ENCODE data around the gene PTGDS.

The PTGDS gene

DNA sequence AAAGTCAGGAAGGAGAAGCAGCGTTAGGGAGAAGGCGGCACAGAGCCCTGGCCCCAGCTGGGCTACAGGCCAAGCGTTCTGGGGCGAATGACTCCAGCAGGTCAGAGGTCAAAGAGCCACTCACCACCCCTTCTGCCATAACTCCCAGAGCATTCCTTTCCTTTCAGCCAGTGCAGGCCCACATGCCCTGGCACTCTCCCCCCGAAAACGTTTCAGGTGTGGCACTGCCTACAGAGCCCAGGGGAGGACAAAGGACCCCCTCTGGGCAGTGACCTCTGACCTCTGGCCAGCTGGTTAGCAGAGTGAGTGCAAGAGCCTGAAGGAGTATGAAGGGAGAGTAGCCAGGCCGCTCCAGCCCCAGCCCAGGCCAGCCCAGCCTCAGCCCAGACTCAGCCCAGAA lies 45.9 kb downstream of the PTGDS start:
- H3K9me3 ChIP-seq (ENCODE audit: insufficient read depth, low read length): no peaks in the 10 kb centered on the region
- H4K20me1 ChIP-seq (ENCODE audit: insufficient read depth, low read length): no peaks in the 10 kb centered on the region
- no peak overlapping the region for H3K4me3 ChIP-seq (ENCODE audit: low read length)
- H3K9ac ChIP-seq (ENCODE audit: low read length): no peak overlapping the region
- H3K27me3 ChIP-seq (ENCODE audit: low read depth, low read length): peaks cover 6% of the 10 kb centered on the region
- no peak overlapping the region for H3K27ac ChIP-seq (ENCODE audit: low read length)
- no peaks in the 10 kb centered on the region for H3K79me2 ChIP-seq (ENCODE audit: low read length)
- TF ChIP-seq, protein P1, sequence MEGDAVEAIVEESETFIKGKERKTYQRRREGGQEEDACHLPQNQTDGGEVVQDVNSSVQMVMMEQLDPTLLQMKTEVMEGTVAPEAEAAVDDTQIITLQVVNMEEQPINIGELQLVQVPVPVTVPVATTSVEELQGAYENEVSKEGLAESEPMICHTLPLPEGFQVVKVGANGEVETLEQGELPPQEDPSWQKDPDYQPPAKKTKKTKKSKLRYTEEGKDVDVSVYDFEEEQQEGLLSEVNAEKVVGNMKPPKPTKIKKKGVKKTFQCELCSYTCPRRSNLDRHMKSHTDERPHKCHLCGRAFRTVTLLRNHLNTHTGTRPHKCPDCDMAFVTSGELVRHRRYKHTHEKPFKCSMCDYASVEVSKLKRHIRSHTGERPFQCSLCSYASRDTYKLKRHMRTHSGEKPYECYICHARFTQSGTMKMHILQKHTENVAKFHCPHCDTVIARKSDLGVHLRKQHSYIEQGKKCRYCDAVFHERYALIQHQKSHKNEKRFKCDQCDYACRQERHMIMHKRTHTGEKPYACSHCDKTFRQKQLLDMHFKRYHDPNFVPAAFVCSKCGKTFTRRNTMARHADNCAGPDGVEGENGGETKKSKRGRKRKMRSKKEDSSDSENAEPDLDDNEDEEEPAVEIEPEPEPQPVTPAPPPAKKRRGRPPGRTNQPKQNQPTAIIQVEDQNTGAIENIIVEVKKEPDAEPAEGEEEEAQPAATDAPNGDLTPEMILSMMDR (IDR thresholded peaks at IDR 0.05; ENCODE audit: low read depth, low read length): no peak
- TF ChIP-seq EZH2phosphoT487 (IDR thresholded peaks at IDR 0.05; ENCODE audit: low read depth): no peak
- no peaks in the 10 kb centered on the region for H3K36me3 ChIP-seq (replicated peaks; ENCODE audit: low read depth, low read length)
- H3K4me1 ChIP-seq (ENCODE audit: low read length): peaks cover 10% of the 10 kb centered on the region; the same call in 1 of the 2 replicates
- H2AFZ ChIP-seq (ENCODE audit: low read depth, low read length): no peak overlapping the region
- no peak overlapping the region for H3K4me2 ChIP-seq (ENCODE audit: low read length)

DNA sequence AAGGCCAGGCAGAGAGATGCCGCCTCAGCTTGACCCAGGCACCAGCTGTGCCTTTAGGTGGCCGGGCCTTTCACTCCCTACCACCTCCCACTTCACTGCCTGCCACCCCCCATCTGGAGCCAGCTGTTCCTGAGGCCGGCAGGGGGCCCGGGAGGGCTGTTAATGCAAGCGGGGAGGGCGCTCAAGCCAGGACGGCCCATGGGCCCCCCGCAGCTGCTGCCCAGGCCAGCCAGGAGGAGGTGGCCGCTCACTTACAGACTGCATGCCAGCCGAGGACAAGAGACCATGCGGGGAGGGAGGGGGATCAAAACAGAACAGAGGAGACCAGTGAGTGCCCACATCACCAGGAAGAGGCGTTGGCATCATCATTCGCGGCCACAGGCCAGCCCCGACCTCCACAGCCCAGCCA lies 46.3 kb downstream of the PTGDS start:
- Histone ChIP-seq H4K20me1 (ENCODE audit: insufficient read depth, low read length) (no peaks in the 10 kb centered on the region), H3K9me3 (ENCODE audit: insufficient read depth, low read length) (no peaks in the 10 kb centered on the region), H3K4me1 (ENCODE audit: low read length) (peaks cover 10% of the 10 kb centered on the region; the same call in 1 of the 2 replicates), H3K27me3 (ENCODE audit: low read depth, low read length) (peaks cover 6% of the 10 kb centered on the region), H3K4me3 (ENCODE audit: low read length) (no peak overlapping the region), H3K79me2 (ENCODE audit: low read length) (no peaks in the 10 kb centered on the region), H3K36me3 (replicated peaks; ENCODE audit: low read depth, low read length) (no peaks in the 10 kb centered on the region), H3K9ac (ENCODE audit: low read length) (no peak overlapping the region), H3K4me2 (ENCODE audit: low read length) (no peak overlapping the region), H3K27ac (ENCODE audit: low read length) (no peak overlapping the region), H2AFZ (ENCODE audit: low read depth, low read length) (no peak overlapping the region)
- TF ChIP-seq, protein P1 (IDR thresholded peaks at IDR 0.05; ENCODE audit: low read depth, low read length): no peak
- TF ChIP-seq EZH2phosphoT487 (IDR thresholded peaks at IDR 0.05; ENCODE audit: low read depth): no peak

DNA sequence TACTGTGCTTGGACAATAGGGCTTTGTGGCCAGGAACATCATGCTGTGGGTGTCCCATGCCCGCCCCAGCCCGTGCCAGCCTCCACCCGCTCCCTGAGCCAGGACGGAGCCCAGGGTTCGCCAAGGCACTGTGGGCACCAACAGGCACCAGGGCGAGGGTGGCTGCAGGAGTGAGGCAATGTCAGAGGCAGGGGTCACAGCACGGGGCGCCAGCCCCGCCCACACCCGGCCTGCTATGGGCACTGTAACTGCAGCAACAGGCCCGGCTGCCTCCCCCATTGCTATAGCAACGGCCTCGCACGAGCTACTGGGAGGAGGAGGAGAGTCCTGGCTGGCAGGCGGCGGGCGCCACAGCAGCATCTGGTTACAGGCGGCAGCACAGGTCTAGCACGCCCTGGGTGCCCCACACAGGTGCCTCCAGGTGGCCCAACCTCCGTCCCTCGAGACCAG lies 48.2 kb downstream of the PTGDS start:
- Histone ChIP-seq H3K9ac (ENCODE audit: low read length) (no peak overlapping the region), H3K27me3 (ENCODE audit: low read depth, low read length) (peaks cover 6% of the 10 kb centered on the region), H4K20me1 (ENCODE audit: insufficient read depth, low read length) (no peaks in the 10 kb centered on the region), H3K36me3 (replicated peaks; ENCODE audit: low read depth, low read length) (no peaks in the 10 kb centered on the region), H3K79me2 (ENCODE audit: low read length) (no peaks in the 10 kb centered on the region), H2AFZ (ENCODE audit: low read depth, low read length) (no peak overlapping the region), H3K27ac (ENCODE audit: low read length) (no peak overlapping the region), H3K4me2 (ENCODE audit: low read length) (no peak overlapping the region), H3K4me1 (ENCODE audit: low read length) (peaks cover 20% of the 10 kb centered on the region), H3K4me3 (ENCODE audit: low read length) (no peak overlapping the region), H3K9me3 (ENCODE audit: insufficient read depth, low read length) (no peaks in the 10 kb centered on the region)
- TF ChIP-seq, protein P1 (IDR thresholded peaks at IDR 0.05; ENCODE audit: low read depth, low read length): no peak
- no peak for TF ChIP-seq EZH2phosphoT487 (IDR thresholded peaks at IDR 0.05; ENCODE audit: low read depth)

DNA sequence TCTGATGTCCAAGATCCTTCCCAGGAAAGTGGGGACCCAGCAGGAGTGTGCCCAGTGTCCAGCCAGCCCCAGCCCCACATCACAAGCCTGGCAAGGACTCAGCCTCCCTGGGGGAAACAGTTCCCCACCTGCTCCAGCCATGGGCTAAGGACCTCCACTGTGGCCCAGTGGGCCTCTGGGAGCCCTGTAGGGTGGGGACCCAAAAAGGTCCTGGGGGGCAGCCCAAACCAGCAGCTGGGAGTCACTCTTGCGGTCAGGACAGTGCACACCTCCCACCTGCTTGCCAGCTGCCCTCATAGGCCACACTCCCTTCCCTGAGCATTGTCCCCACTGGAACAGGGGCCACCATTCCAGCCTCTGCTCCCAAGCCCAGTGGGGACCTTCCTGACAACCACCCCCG lies 49.1 kb downstream of the PTGDS start:
- TF ChIP-seq, protein P1 (IDR thresholded peaks at IDR 0.05; ENCODE audit: low read depth, low read length): no peak
- TF ChIP-seq EZH2phosphoT487 (IDR thresholded peaks at IDR 0.05; ENCODE audit: low read depth): no peak
- H2AFZ ChIP-seq (ENCODE audit: low read depth, low read length): no peak overlapping the region
- no peaks in the 10 kb centered on the region for H3K79me2 ChIP-seq (ENCODE audit: low read length)
- no peak overlapping the region for H3K9ac ChIP-seq (ENCODE audit: low read length)
- H3K9me3 ChIP-seq (ENCODE audit: insufficient read depth, low read length): no peaks in the 10 kb centered on the region
- H3K27me3 ChIP-seq (ENCODE audit: low read depth, low read length): peaks cover 6% of the 10 kb centered on the region
- no peaks in the 10 kb centered on the region for H4K20me1 ChIP-seq (ENCODE audit: insufficient read depth, low read length)
- peaks cover 20% of the 10 kb centered on the region for H3K4me1 ChIP-seq (ENCODE audit: low read length)
- H3K4me3 ChIP-seq (ENCODE audit: low read length): no peak overlapping the region
- H3K27ac ChIP-seq (ENCODE audit: low read length): no peak overlapping the region
- no peak overlapping the region for H3K4me2 ChIP-seq (ENCODE audit: low read length)
- H3K36me3 ChIP-seq (replicated peaks; ENCODE audit: low read depth, low read length): no peaks in the 10 kb centered on the region

All from OCI-LY3 (cell line).